SK-N-SH (cell line): ENCODE measurements around the gene ARHGEF25.

ENCODE experiments used
- CTCF ChIP-seq: fragments of 200-600 bp; sonication (generic); IDR thresholded peaks from 2 replicates; pipeline ENCODE4 v1.6.1; 2017; ENCODE audit warnings: antibody characterized with exemption, mild to moderate bottlenecking, moderate library complexity
- EP300 ChIP-seq, 2 experiments: IDR thresholded peaks; 2 replicates each; pipeline versions ENCODE4 v1.4.0 to v1.6.1; 2012; ENCODE audit warnings: borderline replicate concordance in 1 of 2, low read depth in 1 of 2, low read length in 1 of 2
- JUND ChIP-seq: IDR thresholded peaks from 2 replicates; pipeline ENCODE4 v1.4.0; 2012
- REST ChIP-seq: IDR thresholded peaks from 2 replicates; pipeline ENCODE4 v1.6.1; 2012; ENCODE audit warnings: mild to moderate bottlenecking, low read depth, low read length, moderate library complexity
- RFX5 ChIP-seq: IDR thresholded peaks from 2 replicates; pipeline ENCODE4 v1.6.1; 2012; ENCODE audit warnings: mild to moderate bottlenecking, improper control_type of control experiment, low read length
- USF2 ChIP-seq: fragments of 150-350 bp; IDR thresholded peaks from 2 replicates; pipeline ENCODE4 v1.6.1; 2017; ENCODE audit warnings: antibody characterized with exemption, low read length, low read depth, borderline replicate concordance

GRCh38 chr12:57620936-57621496, 9.8 kb downstream of the ARHGEF25 start:
- no peak for TF ChIP-seq USF2
- no peak for TF ChIP-seq CTCF
- TF ChIP-seq EP300 (IDR thresholded peaks at IDR 0.05; ENCODE audit: borderline replicate concordance in 1 of 2, low read depth in 1 of 2, low read length in 1 of 2) = no peak
- TF ChIP-seq JUND = no peak
- no peak for TF ChIP-seq REST
- no peak for TF ChIP-seq RFX5
